Activated T-cell treated with anti-CD3 and anti-CD28 coated beads, Interleukin-2, amount 50 U/mL, for 1 hour (primary cell): ENCODE measurements around the gene LRRTM3.

Experiments
- DNase-seq: peaks from one replicate; pipeline ENCODE4 v3.0.0-alpha.2; 2020

The LRRTM3 gene

GRCh38 chr10:66940965-66941364 lies 15.1 kb downstream of the LRRTM3 start:
- DNase-seq: no peak

GRCh38 chr10:66941491-66941890 lies 15.7 kb downstream of the LRRTM3 start:
- no peak for DNase-seq

- no peak for DNase-seq
Observed at GRCh38 chr10:66942407-66942806, 16.6 kb downstream of the LRRTM3 start.

DNA sequence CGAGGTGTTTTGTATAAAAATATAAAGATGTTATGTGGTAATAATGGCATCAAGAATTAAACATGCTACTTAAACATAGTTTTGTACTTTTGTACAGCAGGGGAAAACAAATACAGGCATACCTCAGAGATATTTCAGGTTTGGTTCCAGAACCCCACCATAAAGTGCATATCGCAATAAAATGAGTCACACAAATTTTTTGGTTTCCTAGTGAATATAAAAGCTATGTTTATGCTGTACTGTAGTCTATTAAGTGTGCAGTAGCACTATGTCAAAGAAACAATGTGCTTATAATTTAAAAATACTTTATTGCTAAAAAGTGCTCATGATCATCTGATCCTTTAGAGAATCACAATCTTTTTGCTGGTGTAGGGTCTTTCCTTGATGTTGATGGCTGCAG lies 17.8 kb downstream of the LRRTM3 start:
- no peak for DNase-seq

DNA sequence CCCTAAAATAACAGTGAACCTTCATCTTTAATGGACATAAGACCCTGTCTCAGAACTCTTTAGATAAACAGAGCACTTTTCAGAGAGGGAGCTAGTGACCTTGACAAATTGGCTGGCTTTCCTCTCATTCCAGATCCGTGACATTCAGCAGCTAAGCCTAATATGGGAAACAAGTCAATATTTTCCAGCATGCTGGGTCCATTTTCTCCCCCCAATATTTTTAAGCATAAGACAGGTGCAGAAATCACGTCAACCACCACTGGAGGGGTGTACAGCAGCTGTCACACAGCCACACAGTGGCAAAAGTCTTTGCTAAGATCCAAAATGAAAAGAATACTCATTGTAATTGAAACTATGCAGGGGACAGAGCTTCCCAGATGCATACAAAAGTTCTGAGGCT lies 26.1 kb downstream of the LRRTM3 start:
- DNase-seq: no peak

GRCh38 chr10:66958466-66958865 lies 32.6 kb downstream of the LRRTM3 start:
- no peak for DNase-seq

GRCh38 chr10:66964946-66965345 lies 39.1 kb downstream of the LRRTM3 start:
- no peak for DNase-seq

- no peak for DNase-seq
Observed at GRCh38 chr10:66980246-66980815, 54.5 kb downstream of the LRRTM3 start.

DNA sequence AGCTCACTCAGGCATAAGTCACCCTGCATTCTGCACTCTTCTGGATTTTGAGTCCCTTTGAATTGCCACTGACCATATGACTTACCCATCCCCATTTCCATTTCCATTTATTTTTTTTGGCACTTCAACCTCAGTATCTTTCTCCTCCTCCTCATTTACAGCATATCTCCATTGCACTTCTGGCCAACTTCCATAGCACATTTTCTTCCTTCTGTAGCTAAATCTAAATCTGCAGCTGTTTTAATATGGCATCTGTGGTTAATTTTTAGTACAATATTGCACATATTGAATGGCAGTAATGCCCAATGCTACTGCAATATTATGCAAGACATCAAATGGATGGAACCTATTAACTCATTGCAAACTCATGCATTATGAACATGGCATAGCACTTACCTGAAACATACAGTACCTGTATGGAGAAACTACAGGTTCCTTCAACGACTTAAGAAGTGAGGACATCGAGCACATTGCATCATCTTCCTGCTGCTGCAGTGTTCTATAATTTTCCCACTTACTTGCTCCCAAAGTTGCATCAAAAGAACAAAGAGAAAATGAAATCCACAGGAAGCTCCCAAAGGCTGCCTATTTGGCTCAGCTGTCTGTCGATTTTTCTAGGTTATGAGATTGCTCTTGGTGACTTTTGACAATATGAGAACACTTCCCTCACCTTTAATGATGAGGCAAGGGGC lies 55.7 kb downstream of the LRRTM3 start:
- DNase-seq: no peak

- DNase-seq: no peak
Observed at GRCh38 chr10:66982053-66982420, 56.2 kb downstream of the LRRTM3 start.

DNA sequence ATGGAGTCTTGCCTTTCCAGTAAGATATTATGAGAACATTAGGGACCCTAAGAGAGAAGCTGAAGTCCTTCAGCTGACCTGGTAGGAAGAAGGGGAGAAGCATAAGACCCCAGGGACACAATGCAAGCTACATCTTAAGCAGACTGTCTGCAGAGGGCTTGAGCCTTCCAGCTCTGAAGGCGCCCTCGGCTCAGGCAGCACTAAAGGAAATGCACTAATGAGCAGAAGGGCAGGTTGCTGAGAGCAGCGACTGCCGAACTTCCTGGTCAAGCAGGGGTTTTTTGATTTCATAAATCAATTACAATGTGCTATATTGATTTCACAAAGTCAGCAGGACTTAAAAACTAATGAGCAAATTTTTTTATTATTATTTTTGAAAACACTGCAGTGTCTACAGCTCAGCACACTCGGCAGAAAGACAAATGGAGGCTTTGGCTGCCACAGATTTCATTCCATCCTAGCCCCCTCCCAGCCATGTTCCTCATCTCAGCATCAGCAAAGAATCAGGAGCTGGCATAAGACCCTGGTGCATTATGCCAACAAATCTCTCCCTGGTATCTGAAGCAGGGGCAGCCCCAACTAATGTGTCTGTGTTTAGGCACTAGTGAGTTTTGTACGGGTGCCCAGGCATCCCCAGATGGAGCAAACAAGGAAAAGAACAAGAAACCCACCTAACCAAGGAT lies 57.1 kb downstream of the LRRTM3 start:
- no peak for DNase-seq

DNA sequence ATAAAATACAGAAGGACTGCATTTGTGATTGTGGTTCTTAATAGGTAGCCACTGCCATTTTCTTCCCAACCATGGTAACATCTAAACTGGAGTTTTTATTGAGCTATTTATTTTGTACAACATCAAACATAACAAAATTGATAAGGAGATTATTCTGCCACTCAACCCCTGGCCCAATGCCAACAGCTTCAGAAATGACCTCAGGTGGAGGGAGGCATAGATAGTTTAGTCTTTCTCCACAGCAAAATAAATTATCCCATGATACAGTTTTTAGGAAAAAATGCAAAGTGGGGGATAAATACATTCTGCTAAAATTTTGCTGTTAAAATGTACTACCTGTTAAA lies 57.6 kb downstream of the LRRTM3 start:
- no peak for DNase-seq

DNA sequence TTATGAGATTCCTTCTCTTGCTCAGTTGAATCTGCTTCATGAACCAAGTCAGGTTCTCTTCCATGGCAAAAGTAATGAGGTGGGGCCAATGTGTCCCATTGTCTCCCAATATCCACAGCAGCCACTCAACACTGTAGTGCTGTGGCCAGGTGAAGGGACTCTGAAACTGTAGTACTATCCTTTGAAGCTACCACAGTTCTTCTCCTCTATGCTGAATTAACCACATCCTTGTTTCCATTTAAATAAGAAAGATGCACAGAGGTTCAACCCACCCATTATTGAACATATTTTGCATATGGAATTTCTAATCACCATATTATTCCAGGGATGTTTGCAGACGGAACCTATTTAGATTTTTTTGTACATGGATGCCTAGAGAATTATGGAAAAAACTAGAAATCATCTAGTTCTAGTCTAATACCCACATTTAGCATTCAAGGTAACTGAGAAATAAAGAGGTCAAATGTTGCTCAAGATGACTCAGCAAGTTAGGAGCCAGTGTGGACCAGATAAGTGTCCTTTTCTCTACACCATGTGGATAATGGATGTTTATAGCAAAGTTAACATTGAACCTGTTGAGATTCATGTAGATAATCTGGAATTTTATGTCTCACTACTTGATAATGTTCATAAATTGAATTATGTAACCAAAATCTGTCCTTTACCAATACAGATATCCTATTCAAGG lies 64.5 kb downstream of the LRRTM3 start:
- DNase-seq: no peak

DNA sequence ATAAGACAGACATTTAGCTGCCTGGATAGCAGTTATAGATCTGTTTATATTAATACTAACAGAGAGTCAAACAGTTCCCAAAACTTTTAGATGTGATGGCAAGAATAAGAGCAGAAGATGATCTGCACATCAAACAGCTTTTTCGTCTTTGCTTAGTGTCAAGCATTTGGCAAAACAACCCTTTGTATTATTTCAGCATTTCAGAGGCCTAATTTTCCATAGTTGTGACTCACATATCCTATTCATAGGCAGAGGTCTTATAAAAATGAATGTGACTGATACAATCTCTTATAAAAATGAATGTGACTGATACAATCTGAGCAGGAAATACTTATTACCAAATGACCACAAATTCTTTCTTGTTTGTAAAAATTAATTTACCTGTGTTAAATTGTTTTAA lies 71.2 kb downstream of the LRRTM3 start:
- DNase-seq: no peak

- DNase-seq: no peak
Observed at GRCh38 chr10:66999762-67000545, 74.1 kb downstream of the LRRTM3 start.

DNA sequence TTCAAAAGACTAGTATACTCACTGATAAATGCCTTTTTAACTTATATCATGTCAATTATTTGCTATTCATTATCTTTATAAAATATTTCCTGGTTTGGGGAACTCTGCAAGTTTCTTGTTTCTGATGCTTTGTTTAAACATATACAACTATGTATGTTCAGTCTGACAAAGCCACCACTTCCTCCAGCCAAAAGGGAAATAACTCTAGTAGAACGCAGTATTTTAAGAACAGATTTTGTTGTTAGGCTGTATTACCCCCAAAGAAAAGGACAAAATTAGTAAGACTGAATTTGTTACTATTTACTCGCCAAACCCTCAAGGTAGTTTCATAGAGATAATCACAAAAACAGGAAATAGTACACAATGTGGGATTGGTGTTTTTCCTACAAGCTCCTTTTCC lies 78.9 kb downstream of the LRRTM3 start:
- DNase-seq: no peak

- no peak for DNase-seq
Observed at GRCh38 chr10:67005981-67006380, 80.1 kb downstream of the LRRTM3 start.

DNA sequence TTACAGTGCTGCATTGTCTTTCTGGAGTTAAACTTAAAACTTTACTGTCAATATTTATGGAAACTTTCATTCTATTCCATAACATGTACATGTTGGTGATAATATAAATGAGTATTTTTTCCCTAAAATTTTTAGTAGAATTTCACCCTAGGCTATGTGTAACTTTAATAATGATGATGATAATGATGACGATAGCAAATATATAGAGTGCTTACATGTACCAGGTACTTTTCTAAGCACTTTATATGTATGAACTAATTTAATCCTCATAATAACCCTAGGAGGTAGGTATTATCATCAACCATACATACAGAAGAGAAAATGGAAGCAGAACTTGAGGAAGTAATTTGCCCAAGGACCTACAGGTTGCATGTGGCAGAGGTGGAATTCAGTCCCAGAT lies 85.6 kb downstream of the LRRTM3 start:
- no peak for DNase-seq

DNA sequence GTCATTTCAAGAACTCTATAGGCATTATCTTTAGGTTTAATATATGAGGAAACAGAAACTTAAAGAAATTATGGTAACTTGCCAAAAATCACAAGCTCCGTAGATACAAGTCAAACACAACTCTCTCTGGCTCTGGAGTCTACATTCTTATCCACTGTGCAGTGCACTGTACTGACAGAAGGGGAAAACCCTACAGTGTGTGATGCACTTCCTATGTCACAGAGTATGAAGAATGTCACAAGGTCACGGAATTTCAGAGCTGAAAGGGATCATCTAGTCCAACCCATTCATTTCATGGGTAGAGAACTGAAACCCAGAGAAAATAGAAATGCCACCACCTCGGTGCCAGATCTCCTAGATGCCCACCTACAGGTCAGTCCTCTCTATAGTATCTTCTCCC lies 86.1 kb downstream of the LRRTM3 start:
- DNase-seq: no peak

DNA sequence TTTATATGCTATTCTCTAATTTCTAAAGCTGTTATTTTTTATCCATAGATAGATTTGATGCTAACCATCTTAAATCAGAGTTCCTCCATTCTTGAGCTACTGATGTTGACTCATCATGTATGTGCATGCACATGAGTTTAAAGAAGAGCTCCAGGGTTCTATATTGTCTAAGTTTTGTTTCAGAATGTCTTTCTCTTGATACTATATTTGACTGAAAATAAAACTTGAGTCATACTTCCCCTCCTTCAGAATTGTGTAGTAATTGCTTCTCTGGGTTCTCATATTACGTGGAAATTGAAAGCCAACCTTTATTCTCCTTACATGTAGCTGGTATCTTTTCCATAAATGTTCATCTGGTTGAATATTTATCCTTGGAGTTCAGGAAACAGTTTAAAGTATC lies 89.4 kb downstream of the LRRTM3 start:
- DNase-seq: no peak

GRCh38 chr10:67017218-67017617 lies 91.4 kb downstream of the LRRTM3 start:
- DNase-seq: no peak

DNA sequence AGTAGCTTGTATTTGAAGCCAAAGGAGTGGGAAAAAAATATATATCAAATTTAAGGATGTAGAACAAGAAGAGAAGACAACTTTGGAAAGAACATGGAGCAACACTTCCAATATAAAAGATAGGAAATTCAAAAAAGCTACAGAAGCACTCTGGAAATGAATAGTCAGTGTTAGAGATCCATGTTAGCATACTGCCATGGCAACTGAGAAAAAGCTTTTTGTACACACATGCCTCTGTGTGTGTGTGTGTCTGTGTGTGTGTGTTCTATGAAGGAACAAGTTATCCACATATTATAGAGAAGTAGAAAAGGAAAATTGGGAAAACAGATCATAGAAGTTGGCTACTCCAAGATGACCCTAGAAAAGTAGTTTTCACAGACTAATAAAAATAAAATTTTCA lies 96.3 kb downstream of the LRRTM3 start:
- no peak for DNase-seq

GRCh38 chr10:67033878-67034277 lies 108.0 kb downstream of the LRRTM3 start:
- no peak for DNase-seq
